NCI-H526 treated with DMSO at 0.1 percent for 48 hours (cell line): ENCODE measurements around the gene NEB.
A peak's percentile ranks its signal among the peaks of the same experiment; 100 is the strongest.

ENCODE experiments used
- DNase-seq: peaks from one replicate; lab custom pipeline; 2025; lab: John Stamatoyannopoulos, UW

The NEB gene, protein sequence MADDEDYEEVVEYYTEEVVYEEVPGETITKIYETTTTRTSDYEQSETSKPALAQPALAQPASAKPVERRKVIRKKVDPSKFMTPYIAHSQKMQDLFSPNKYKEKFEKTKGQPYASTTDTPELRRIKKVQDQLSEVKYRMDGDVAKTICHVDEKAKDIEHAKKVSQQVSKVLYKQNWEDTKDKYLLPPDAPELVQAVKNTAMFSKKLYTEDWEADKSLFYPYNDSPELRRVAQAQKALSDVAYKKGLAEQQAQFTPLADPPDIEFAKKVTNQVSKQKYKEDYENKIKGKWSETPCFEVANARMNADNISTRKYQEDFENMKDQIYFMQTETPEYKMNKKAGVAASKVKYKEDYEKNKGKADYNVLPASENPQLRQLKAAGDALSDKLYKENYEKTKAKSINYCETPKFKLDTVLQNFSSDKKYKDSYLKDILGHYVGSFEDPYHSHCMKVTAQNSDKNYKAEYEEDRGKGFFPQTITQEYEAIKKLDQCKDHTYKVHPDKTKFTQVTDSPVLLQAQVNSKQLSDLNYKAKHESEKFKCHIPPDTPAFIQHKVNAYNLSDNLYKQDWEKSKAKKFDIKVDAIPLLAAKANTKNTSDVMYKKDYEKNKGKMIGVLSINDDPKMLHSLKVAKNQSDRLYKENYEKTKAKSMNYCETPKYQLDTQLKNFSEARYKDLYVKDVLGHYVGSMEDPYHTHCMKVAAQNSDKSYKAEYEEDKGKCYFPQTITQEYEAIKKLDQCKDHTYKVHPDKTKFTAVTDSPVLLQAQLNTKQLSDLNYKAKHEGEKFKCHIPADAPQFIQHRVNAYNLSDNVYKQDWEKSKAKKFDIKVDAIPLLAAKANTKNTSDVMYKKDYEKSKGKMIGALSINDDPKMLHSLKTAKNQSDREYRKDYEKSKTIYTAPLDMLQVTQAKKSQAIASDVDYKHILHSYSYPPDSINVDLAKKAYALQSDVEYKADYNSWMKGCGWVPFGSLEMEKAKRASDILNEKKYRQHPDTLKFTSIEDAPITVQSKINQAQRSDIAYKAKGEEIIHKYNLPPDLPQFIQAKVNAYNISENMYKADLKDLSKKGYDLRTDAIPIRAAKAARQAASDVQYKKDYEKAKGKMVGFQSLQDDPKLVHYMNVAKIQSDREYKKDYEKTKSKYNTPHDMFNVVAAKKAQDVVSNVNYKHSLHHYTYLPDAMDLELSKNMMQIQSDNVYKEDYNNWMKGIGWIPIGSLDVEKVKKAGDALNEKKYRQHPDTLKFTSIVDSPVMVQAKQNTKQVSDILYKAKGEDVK (N-terminal part only)

DNA sequence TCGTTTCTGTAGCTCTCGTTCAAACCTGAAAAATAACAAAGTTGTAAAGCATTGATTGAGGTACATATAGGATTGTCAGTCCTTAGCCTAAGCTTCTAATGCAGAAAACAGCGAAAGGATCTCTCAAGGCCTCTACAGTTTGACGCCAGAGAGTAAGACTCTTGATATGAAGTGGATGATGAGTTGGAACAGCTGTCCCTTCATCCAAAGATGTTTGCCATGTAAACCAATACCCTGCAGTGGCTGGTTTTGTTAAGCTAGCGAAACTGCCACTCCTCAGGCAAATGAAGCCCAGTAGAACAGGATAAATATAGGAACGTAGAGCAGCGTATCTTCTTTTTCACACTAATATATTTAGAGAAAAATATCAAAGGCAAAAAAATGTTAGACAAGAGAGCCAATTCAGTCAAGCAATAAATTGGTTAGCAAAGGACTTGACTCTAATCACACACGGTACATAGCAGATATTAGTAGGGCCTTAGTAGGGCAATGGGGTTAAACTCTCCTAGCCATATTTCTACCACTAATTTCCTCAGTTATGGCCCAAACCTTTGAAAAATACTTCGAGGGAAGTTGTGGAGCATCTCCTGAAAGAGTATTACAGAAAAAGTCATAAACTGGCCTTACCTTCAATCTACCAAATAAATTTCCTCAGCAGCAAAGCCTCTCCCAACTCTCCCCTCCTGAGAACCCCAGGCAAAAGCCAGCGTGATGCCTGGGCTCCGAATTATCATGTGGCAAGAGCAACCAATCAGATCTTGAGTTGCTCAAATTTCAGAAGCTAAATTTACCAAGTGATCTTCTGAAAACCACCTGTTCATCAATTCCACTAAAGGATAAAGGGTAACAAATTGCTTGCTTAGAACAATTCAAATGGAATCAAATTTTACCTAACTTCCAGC is at the start of gene NEB:
NEB (minus strand) TSS at position 706 of the 902 bp plus-strand sequence. CDS start 1,320 bp downstream, outside the sequence.
- peak; percentile 59 for DNase-seq

DNA sequence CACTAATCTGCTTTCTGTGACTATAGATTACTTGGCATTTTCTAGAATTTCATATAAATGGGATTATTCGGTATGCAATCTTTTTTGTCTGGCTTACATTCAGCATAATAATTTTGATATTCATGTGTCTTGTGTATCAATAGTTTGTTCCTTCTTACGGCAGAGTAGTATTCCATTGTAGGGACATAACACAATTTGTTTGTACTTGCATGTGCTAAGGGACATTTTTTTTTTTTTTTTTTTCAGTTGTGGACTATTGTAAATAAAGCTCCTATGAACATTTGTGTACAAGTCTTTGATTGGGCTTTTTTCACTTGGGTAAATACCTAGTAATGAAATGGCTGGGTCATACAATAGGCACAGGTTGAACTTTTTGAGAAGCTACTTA is 48.9 kb upstream of the NEB start:
- DNase-seq = no peak

DNA sequence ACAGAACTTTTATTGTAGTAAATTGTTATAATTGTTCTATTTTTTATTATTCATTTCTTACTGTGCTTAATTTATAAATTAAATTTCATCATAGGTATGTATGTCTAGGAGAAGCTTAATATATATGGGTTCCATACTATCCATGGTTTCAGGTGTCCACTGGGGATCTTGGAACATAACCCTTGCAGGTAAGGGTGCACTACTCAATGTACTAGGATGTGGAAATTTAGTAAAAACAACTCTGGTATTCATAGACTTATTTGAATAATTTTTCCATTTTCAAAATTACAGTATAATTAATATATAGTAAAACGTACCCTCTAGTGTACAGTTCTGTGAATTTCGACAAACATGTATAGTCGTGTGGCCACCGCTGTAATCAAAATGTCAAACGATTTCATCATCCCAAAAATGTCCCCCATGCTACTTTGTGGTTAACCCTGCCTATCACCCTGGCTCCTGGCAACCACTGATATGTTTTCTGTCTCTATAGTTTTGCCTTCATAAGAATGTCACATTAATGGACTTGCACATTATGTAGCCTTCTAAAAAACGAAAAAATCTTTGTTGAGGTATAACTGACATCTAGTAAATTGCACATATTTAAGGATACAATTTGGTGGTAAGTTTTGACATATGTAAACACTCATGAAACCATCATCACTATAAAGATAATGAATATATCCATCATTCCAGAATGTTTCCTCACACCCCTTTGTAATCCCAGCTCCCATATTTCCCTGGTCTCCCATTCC is 48.3 kb upstream of the NEB start:
- no peak for DNase-seq

DNA sequence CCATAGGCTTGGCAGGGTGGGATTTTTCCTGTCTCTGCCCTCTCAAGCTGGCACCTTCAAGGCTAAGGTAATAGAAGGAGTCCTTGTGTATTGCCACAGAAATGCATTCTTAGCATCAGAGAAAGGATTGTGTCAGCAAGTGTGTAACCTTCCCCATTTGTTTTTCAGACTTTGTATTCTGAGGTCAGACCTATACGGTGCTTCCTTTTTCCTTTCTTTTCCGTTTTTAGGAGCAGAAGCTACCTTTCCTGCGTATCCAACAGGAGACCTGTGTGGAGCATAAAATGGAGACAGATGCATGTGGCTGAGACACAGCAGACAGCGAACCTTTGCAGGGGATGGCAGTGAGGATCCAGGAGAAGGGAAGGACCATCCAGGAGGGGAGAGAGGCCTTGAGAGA is 47.4 kb upstream of the NEB start:
- DNase-seq = no peak

DNA sequence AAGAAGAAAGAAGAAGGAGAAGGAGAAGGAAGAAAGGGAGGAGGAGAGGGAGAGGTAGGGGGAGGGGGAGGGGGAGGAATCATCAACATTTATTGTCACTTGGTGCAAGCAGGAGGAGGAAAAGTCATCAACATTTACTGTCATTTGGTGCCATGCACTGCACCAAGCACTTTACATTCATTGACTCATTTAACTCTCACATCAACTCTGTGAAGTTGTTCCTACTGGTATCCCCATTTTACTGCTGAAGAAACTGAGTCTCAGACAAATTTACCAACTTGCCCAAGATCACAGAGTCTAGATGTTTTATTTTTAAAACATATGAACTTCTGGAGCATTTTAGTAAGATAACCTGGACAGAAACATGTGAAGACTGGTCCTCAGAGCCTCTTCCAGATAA is 46.7 kb upstream of the NEB start:
- no peak for DNase-seq

DNA sequence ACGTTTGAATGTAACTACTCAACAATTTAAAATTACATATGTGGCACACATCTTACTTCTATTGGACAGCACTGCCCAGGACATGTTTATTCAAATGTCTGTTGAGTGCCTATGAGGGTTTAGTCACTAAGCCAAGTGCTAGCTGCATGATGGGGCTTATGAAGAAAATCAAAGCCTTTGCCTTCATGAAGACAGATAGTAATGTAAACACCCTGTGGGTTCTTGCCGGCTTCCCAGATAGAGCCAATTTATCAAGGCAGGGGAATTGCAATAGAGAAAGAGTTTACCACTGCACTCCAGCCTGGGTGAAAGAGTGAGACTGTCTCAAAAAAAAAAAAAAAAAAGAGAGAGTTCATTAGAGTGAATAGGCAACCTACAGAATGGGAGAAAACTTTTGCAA is 43.7 kb upstream of the NEB start:
- DNase-seq = no peak

DNA sequence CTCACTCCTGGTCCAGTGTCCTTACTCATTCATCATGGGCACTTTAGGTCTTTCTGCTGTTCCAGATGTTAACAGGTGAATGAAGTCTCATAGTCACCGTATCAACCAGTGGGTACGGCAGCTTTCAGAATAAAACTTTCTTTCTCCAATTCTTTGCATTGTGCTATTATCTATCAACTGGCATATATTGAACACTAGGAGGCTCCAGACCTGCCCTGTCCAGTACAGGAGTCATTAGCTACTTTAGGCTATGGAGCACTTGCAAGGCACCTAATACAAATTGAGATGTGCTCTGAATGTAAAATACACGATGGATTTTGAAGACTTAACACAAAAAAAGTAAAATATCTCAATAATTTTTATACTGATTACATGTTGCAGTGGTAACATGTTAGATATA is 43.2 kb upstream of the NEB start:
- no peak for DNase-seq

DNA sequence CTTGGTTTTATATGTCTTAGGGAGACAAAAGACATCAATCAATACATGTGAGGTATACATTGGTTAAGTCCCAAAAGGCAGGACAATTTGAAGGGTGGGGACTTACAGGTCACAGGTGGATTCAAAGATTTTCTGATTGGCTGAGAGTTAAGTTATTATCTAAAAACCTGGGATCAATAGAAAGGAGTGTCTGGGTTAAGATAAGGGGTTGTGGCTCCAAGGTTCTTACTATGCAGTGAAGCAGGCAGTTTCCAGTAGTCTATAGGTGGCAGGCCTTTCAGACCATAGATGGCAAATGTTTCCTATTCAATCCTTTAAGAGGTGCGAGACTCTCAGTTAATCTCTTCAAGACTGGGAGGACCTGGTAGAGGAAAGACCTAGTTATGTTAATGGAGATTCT is 42.1 kb upstream of the NEB start:
- no peak for DNase-seq

DNA sequence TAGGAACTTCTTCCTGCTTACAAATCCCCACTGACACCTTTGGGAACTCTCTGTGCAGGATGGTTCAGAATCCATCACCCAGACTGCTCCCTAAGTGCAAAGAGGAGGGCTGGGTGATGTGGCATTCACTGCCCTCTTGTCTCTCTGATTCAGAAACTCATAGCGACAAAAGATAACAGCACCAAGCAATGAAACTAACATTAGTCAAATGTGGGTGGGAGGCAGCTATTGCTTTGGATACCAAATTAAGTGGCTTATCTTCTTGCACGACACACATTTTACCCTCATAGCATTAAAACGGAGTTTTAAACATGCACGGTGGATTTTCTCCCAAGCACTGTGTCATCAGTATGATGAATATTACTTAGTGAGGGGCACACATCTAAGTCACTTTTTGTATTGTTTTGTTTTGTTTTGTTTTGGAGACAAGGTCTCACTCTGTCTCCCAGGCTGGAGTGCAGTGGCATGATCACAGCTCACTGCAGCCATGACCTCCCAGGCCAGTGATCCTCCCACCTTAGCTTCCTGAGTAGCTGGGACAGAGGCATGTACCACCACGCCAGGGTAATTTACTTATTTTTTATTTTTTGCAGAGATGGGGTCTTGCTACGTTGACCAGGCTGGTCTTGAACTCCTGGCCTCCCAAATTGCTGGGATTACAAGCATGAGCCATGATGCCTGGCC is 40.9 kb upstream of the NEB start:
- peak; percentile 75 for DNase-seq

DNA sequence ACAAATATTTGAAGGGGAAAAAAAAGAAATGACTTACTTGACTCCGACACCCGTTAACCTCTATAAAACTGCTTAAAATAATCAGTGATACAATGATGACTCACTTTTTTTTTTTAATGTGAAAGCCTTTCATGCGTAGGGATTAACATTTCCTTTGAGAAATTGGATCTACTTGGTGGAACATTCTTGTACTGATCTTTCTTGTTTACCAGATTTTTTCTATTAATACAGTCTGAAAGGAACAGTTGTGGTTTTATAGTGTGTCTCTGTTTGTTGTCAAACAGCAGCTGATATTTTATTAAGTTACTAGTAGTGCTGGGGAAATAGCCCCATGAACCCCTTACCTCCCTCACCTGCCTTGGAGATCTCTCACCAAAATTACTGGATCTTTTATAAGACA is 40.2 kb upstream of the NEB start:
- no peak for DNase-seq

DNA sequence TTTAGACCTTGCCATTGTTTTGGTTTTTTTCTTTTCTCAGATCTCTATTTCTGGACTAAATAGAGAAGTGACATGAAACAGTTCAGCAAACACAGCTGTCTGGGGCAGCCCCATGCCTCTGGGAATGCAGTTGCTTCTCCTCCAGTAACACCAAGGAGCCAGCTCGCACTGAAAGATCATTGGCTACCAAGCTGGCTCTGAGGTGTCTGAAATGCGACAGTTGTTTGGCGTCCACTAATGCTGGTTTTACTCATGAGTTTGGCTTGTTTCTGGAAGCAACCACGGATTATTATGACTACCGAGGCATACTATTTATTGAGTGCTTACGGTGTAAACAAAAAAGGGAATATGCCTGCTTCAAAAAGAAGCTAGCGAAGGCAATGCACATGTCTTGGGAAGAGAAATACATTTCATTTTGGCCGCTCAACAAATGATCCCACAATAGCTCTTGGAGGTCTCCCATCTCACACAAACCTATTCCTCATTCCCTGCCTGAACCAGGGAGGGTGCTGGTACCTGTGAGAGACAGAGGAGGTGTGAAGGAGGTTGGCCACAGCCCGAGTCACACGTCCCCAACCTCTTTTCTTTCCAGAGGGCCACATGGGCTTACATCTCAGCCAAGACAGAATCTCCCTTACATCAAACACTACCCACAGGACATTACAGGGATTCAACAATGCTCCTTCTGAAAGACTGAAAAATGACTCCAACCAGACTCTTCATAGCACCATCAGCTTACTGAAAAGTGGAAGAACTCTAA is 37.5 kb upstream of the NEB start:
- no peak for DNase-seq

DNA sequence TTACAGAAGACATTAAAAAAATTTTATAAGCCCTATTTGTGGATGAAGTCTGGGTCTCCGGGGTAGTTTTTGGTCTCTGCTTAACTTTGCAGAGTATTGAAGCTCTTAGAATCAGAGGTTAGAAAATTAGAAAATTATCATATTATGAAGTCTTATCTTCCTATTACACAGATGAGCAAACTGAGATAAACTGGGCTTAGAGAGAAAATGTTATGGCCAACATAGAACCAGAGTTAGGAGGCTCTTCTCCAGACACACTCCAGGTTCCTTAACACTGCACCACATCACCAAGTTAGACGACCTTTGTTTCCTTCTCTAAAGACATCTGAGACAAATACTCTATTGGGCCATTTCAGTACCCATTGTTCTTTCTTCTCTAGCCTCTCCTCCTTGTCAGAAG is 36.7 kb upstream of the NEB start:
- DNase-seq = no peak

DNA sequence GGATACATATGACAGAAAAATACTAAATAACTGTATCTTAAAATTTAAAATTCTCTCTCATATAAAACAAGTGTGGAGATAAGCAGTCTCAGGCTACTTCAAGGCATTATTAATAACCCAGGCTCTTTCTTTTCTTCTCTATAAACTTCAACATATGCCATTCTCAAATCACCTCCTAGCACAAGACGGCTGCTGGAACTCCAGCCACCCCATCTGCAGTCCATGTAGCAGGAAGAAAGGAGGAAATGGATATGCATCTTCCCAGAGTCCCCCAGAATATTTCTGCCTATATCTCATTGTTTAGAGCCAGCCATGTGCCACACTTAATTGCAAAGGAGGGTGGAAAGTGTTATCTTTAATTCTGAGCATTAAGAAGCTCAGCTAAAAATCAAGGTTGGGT is 35.3 kb upstream of the NEB start:
- DNase-seq = no peak

DNA sequence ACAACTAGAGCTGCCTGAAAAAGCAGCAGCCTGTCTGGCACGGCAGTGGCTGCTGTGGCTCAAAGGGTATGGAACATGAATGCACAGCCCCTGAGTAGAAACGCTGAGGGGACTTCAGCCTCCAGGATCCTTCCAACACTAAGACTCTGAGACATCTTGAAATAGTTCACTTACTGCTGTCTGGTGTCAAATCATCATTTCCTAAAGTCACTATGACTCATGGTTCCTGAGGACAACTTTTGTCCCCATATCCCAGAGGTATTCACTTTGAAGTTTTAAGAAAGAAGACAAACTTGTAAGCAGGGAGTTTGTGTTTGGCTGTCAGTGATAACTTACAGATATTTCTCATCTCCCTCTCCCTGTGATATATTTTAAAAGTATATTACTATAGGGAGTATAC is 33.3 kb upstream of the NEB start:
- DNase-seq = no peak

DNA sequence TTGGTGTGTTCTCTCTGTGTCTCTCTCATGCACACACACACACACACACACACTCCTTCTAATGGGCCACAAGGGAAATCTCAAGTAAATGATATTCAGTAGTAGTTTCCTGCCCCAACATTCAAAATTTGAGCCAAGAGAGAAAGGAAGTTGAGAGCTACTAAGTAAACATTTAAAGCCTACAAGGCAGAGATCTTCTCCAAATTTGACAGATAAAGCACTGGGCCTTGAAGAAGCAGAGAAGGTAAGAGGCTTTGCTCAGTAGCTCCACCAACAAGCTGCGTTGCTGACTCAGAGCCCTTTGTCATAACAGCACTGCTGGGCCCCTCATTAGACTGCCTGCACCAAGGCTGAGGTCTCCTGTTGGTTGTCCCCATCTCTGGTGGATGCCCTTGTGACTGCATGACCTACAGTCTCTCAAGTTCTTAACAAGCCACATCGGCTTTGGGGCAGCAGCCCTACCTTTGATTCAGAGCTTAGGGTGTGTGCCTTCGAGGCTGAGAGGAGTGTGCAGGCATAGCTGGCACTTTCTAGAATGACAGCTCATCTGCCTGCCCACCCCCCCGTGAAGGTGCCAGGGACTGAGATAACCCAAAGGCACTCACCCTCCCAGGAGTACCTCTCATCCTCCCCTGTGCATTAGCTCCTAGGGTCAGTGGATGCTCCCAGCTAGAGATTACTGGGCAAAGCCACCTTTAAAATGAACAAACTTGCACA is 32.3 kb upstream of the NEB start:
- no peak for DNase-seq

DNA sequence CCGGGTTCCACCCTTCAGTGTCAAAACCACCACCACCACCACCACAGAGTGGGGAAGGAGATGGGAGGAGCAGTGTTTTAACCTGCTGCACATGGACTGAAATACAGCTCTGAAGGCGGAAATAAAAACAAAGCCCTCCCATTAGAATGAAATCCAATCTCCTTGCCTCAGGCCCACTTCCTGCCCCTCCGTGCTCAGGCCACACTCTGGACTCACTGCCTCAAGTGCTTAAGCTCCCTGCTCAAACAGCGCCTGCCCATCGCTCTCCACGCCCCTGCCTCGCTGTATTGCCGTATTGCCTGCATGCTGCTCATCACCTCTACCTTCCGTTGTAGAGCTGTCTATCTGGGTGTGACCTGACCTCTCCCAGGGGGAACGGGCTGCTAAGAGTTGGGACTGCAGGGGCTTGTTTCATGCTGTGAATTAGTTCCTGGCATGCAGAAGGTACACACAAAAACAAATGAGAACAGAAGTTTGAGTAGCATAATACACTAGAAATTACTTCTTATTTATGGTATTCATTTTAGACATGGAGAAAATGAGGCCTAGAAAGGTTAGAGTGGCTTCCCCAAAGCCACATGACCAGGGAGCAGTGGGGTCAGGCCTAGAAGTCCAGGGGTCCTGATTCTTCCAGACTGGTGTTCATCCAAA is 31.6 kb upstream of the NEB start:
- no peak for DNase-seq

DNA sequence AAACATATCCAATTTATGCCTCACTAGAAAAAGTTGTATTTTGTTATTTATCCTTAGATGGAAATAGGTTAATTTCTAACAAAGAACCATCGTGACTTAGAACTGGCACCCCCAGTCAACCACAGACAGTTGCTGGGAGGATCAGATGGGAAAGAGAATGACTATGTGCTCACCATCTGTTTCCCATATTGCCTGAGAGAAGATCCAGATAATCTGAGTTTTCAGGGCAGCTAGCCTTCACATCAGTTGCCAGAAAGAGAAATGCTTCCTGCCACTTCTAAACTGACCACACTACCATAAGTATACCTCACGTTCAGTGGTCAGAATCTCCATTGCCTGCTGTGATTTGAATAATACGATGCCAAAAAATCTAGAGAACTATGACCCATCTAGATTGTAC is 28.4 kb upstream of the NEB start:
- no peak for DNase-seq

DNA sequence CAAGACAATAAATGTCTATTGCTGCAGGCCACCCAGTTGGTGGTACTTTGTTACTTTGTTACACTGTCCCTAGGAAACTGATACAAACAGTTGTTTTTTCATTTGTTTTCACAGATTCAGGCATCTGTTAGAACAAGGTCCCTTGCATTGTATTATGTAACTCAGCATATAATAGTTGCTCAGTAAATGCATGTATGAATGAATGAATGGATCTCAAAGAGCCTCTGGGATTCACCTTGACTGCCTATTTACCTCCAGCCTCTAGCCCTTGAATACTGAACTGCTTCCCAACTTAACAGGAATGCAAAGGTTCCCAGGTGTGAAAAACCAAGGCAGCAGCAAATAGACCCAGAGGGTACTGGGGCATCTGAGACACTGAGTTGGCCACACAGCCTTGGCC is 27.4 kb upstream of the NEB start:
- DNase-seq = no peak
